Endothelial cell of umbilical vein (primary cell): Measurements from ENCODE around the gene PTPN22. TPM values are rescaled to one million over a fixed set of nuclear protein-coding genes. Genes with fewer than 3 reads are reported as not detected.

ENCODE experiments used
- BruUV-seq: library from RNA; stranded (reverse); fragments of 400-500 nt; replicated peaks from 2 replicates; lab custom pipeline; 2021; lab: Mats Ljungman, UMichigan
- CTCF ChIA-PET: fragments of 300-600, 350-600 bp; sonication (Branson Sonifier 250); formaldehyde crosslinking; loops from one replicate; lab custom pipeline; 2021; ENCODE audit warnings: antibody characterized with exemption, inconsistent platforms; lab: Charles Lee
- POLR2A ChIA-PET: fragments of 300-600, 350-600 bp; sonication (Branson Sonifier 250); formaldehyde crosslinking; loops from one replicate; lab custom pipeline; 2021; ENCODE audit warnings: antibody characterized with exemption, inconsistent platforms; lab: Charles Lee
- DNase-seq: peaks from one replicate; pipeline ENCODE4 v3.0.0-alpha.2; 2011; ENCODE audit warnings: low read depth, low spot score
- FAIRE-seq: peaks from 2 replicates; lab custom pipeline; 2011; peaks lifted over from hg19 to GRCh38; lab: Jason Lieb, UNC
- H2AFZ ChIP-seq: 2 replicates; pipeline ENCODE4 v1.6.0; 2012; ENCODE audit warnings: low read depth, low read length, control low read depth, inconsistent platforms
- H3K27ac ChIP-seq: 2 replicates; pipeline ENCODE4 v1.5.1; 2011; ENCODE audit warnings: low read depth, mild to moderate bottlenecking, control low read depth, low read length, moderate library complexity; ENCODE audit not compliant: insufficient read depth
- H3K27me3 ChIP-seq, 2 experiments: 2 replicates each; pipeline versions ENCODE4 v1.6.0 to v1.6.1; 2011; ENCODE audit warnings: low read length in 2 of 2, mixed read lengths in 1 of 2; ENCODE audit not compliant: control insufficient read depth in 2 of 2, insufficient read depth in 2 of 2
- H3K36me3 ChIP-seq, 2 experiments: 2 replicates in 1 of 2; 3 replicates in 1 of 2; pipeline ENCODE4 v1.5.1; 2011; ENCODE audit warnings: low read length in 2 of 2, mild to moderate bottlenecking in 1 of 2, moderate library complexity in 1 of 2; ENCODE audit not compliant: control insufficient read depth in 2 of 2, insufficient read depth in 2 of 2; ENCODE audit errors: extremely low read depth in 1 of 2
- H3K4me1 ChIP-seq: 3 replicates; pipeline ENCODE4 v1.5.1; 2011; ENCODE audit warnings: mild to moderate bottlenecking, low read length; ENCODE audit not compliant: control insufficient read depth, insufficient read depth; ENCODE audit errors: extremely low read depth
- H3K4me2 ChIP-seq: 2 replicates; pipeline ENCODE4 v1.6.1; 2011; ENCODE audit warnings: low read length, control low read depth, mixed read lengths; ENCODE audit not compliant: insufficient read depth
- H3K4me3 ChIP-seq, 3 experiments: fragments of 200-600 bp in 1 of 3; sonication (generic), shearing (Covaris generic) in 1 of 3; replicated peaks in 1 of 3; 2 replicates each; pipeline ENCODE4 v1.5.1; 2011 to 2016; ENCODE audit warnings: control low read depth in 3 of 3, low read length in 3 of 3, mild to moderate bottlenecking in 2 of 3, inconsistent platforms in 1 of 3, low read depth in 1 of 3, moderate library complexity in 1 of 3; ENCODE audit not compliant: insufficient read depth in 1 of 3
- H3K79me2 ChIP-seq: 2 replicates; pipeline ENCODE4 v1.6.0; 2012; ENCODE audit warnings: low read length, inconsistent platforms; ENCODE audit not compliant: control insufficient read depth, insufficient read depth
- H3K9ac ChIP-seq: replicated peaks from 2 replicates; pipeline ENCODE3; 2011; ENCODE audit warnings: low read length, control low read depth; ENCODE audit not compliant: insufficient read depth; ENCODE audit errors: extremely low read depth
- H3K9me1 ChIP-seq: replicated peaks from 3 replicates; pipeline ENCODE4 v1.6.0; 2011; ENCODE audit warnings: mild to moderate bottlenecking, low read length; ENCODE audit not compliant: control insufficient read depth, insufficient read depth; ENCODE audit errors: extremely low read depth
- H3K9me3 ChIP-seq: replicated peaks from 2 replicates; pipeline ENCODE4 v1.5.1; 2012; ENCODE audit warnings: low read length, inconsistent platforms; ENCODE audit not compliant: control insufficient read depth, insufficient read depth
- H4K20me1 ChIP-seq: replicated peaks from 2 replicates; pipeline ENCODE3; 2011; ENCODE audit warnings: mild to moderate bottlenecking, low read length; ENCODE audit not compliant: control insufficient read depth, insufficient read depth; ENCODE audit errors: extremely low read depth
- EZH2 ChIP-seq: IDR thresholded peaks from 2 replicates; pipeline ENCODE4 v1.6.1; 2012; ENCODE audit warnings: borderline replicate concordance, low read depth, mild to moderate bottlenecking, moderate library complexity, low read length, inconsistent platforms; ENCODE audit not compliant: severe bottlenecking
- FOS ChIP-seq: IDR thresholded peaks from 2 replicates; pipeline ENCODE4 v1.6.1; 2011; ENCODE audit warnings: mild to moderate bottlenecking, low read length, moderate library complexity, borderline replicate concordance; ENCODE audit not compliant: insufficient read depth
- GATA2 ChIP-seq: IDR thresholded peaks from 2 replicates; pipeline ENCODE4 v1.7.0; 2011; ENCODE audit warnings: low read depth, mild to moderate bottlenecking, moderate library complexity, mixed read lengths, low read length; ENCODE audit not compliant: insufficient read length, insufficient read depth
- JUN ChIP-seq: IDR thresholded peaks from 2 replicates; pipeline ENCODE4 v1.6.1; 2011; ENCODE audit warnings: borderline replicate concordance, low read depth; ENCODE audit not compliant: insufficient read length, insufficient read depth
- MYC ChIP-seq: IDR thresholded peaks from one replicate; pipeline ENCODE4 v1.6.1; 2011; ENCODE audit warnings: mild to moderate bottlenecking, low read depth, low read length
- POLR2A ChIP-seq: IDR thresholded peaks from 2 replicates; pipeline ENCODE4 v1.6.1; 2012; ENCODE audit warnings: low read depth, mild to moderate bottlenecking, control low read depth, low read length
- POLR2AphosphoS5 ChIP-seq: IDR thresholded peaks from 2 replicates; pipeline ENCODE4 v1.6.1; 2012; ENCODE audit warnings: low read depth, mild to moderate bottlenecking, control low read depth, low read length, moderate library complexity; ENCODE audit not compliant: insufficient read depth
- dilution Hi-C: fragments of 300-500 bp; cut with MboI; formaldehyde crosslinking; loops from one replicate; pipeline ENCODE4 v1.15.0; 2019; ENCODE audit warnings: low sequenced_read_pairs; ENCODE audit not compliant: extremely low pct_ligation_motif_present
- intact Hi-C: fragments of 100-400 bp; cut with micrococcal nuclease; formaldehyde crosslinking; loops from one replicate; pipeline ENCODE4 v1.10.0; 2022
- polyA plus RNA-seq, 4 experiments: library from polyadenylated mRNA; depleted of rRNA in 3 of 4; stranded (reverse) in 3 of 4; unstranded in 1 of 4; fragments of >200 nt; gene quantifications; 2 replicates each; pipeline versions ENCODE4 v1.2.1 to v1.2.3, GENCODE V29; 2011 to 2012; ENCODE audit warnings: missing spikeins in 1 of 4
- total RNA-seq: library from RNA; stranded (reverse); gene quantifications from 2 replicates; pipeline ENCODE4 v1.2.3, GENCODE V29; 2021
- TF ChIP-seq, protein P1 (sequence below), 2 donors: IDR thresholded peaks; 1 replicate in 1 of 2; 2 replicates in 1 of 2; pipeline ENCODE4 v1.5.1; 2011; ENCODE audit warnings: low read length in 2 of 2, mild to moderate bottlenecking in 2 of 2, moderate library complexity in 2 of 2, control low read depth in 1 of 2, inconsistent platforms in 1 of 2, low read depth in 1 of 2; ENCODE audit not compliant: insufficient read depth in 1 of 2; ENCODE audit errors: extremely low read depth in 1 of 2

PTPN22 gene
- total and polyA plus RNA-seq, 2 donors (not counting 3 experiments of a cell fraction or from before 2014, with no cell fraction given), result not detected

DNA sequence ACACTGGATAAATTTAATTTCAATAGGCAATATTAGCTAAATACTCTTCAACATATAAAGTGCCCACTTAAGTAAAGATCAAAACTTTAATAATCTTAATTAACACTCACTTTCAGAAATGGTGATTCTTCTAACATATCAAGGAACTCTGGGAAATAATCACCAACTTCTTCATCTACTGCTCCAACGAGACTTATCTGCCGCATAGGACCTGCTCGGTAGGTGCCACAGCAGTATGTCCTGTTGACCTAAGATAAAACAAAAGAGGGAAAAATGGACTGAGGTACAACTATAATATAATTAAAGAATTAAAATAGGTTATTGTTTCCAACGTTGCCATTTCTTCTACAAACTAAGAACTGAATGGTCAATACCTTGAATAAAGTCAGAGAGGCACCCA, 94.0 kb downstream of the PTPN22 start:
- dilution Hi-C loops (no loop called here), intact Hi-C loops (no loop called here)
- H3K27ac ChIP-seq, result no peak overlapping the region
- ChIA-PET CTCF (interaction anchor here (0.7 kb wide), 1 partner anchor 12 kb away, joined by 3 read pairs; no protein-coding TSS in a partner anchor), POLR2A (no interaction called here)
- no peak overlapping the region for H3K4me3 ChIP-seq
- H3K27me3 ChIP-seq, result no peaks in the 10 kb centered on the region
- H3K9me3 ChIP-seq, result no peaks in the 10 kb centered on the region
- H3K9me1 ChIP-seq, result no peaks in the 10 kb centered on the region
- H3K4me2 ChIP-seq, result no peak overlapping the region
- H3K4me1 ChIP-seq, result no peaks in the 10 kb centered on the region
- no peak for FAIRE-seq
- DNase-seq, result no peak
- peaks cover 41% of the 10 kb centered on the region for H3K79me2 ChIP-seq
- H3K9ac ChIP-seq, result no peak overlapping the region
- TF ChIP-seq POLR2AphosphoS5, result no peak
- TF ChIP-seq EZH2, result no peak
- no peak for TF ChIP-seq FOS
- no peak overlapping the region for H2AFZ ChIP-seq
- no TSS peak for BruUV-seq
- H3K36me3 ChIP-seq, result no peaks in the 10 kb centered on the region
- peaks cover 2% of the 10 kb centered on the region for H4K20me1 ChIP-seq

DNA sequence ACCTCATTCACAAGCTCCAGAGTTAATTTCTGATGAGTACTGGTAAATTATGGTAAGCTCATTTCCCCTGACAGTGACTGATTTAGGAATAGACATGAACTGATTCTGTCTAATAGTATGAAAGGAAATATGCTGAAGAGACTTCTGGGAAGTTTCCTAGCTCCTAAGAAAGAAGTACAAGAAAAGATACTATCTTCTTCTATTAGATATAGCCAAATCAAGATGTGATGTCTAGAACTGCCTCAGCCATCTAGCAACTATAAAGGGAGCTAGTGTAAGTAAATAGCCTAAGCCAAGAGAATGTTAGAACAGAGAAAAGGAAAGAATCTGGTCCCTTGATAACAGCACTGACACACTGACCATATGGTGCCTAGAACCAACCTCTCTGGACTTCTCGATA, 101.5 kb downstream of the PTPN22 start:
- ChIA-PET POLR2A (interaction anchor here (0.6 to 0.8 kb wide), 2 partner anchors 10 to 34 kb away, joined by 3 read pairs; no protein-coding TSS in a partner anchor), CTCF (interaction anchor here (0.7 kb wide), 1 partner anchor 161 kb away, joined by 3 read pairs; no protein-coding TSS in a partner anchor)
- no peaks in the 10 kb centered on the region for H3K9me1 ChIP-seq
- no peak for DNase-seq
- H3K4me1 ChIP-seq, result no peaks in the 10 kb centered on the region
- peaks cover 3 to 13% of the 10 kb centered on the region in 2 experiments for H3K36me3 ChIP-seq
- no peak overlapping the region for H3K4me3 ChIP-seq
- H3K27me3 ChIP-seq, result no peaks in the 10 kb centered on the region
- no peak for TF ChIP-seq GATA2
- TF ChIP-seq MYC, result no peak
- TF ChIP-seq, protein P1, sequence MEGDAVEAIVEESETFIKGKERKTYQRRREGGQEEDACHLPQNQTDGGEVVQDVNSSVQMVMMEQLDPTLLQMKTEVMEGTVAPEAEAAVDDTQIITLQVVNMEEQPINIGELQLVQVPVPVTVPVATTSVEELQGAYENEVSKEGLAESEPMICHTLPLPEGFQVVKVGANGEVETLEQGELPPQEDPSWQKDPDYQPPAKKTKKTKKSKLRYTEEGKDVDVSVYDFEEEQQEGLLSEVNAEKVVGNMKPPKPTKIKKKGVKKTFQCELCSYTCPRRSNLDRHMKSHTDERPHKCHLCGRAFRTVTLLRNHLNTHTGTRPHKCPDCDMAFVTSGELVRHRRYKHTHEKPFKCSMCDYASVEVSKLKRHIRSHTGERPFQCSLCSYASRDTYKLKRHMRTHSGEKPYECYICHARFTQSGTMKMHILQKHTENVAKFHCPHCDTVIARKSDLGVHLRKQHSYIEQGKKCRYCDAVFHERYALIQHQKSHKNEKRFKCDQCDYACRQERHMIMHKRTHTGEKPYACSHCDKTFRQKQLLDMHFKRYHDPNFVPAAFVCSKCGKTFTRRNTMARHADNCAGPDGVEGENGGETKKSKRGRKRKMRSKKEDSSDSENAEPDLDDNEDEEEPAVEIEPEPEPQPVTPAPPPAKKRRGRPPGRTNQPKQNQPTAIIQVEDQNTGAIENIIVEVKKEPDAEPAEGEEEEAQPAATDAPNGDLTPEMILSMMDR (IDR thresholded peaks at IDR 0.05; ENCODE audit: extremely low read depth in 1 of 2, insufficient read depth in 1 of 2, low read depth in 1 of 2, low read length in 2 of 2), result no peak
- TF ChIP-seq JUN, result no peak
- no peak for TF ChIP-seq POLR2A
- TF ChIP-seq POLR2AphosphoS5, result no peak
- H3K9me3 ChIP-seq, result no peaks in the 10 kb centered on the region
- intact Hi-C loops (no loop called here), dilution Hi-C loops (no loop called here)
- H2AFZ ChIP-seq, result no peak overlapping the region
- FAIRE-seq, result no peak
- no peaks in the 10 kb centered on the region for H4K20me1 ChIP-seq
- BruUV-seq, result no TSS peak
- H3K4me2 ChIP-seq, result no peak overlapping the region
- no peak overlapping the region for H3K9ac ChIP-seq
- peaks cover 1% of the 10 kb centered on the region for H3K79me2 ChIP-seq
- no peak overlapping the region for H3K27ac ChIP-seq
